Measurements from ENCODE around the gene BMP6.
A peak's percentile ranks its signal among the peaks of the same experiment; 100 is the strongest.

Gene BMP6

GRCh38 chr6:7909323-7910276 lies 183.7 kb downstream of the BMP6 start:
- DNase-seq, result no peak

GRCh38 chr6:7910298-7910653 lies 184.4 kb downstream of the BMP6 start:
- no peak for DNase-seq

- peak; percentile 52 for DNase-seq
Observed at GRCh38 chr6:7910654-7911344, 184.9 kb downstream of the BMP6 start, which contains the start of gene TXNDC5. Gene TXNDC5, minus strand, starts transcription at chr6:7910788. Its CDS starts 12 bp downstream, at chr6:7910776.

- DNase-seq, result no peak
Observed at GRCh38 chr6:7911345-7911725, 185.4 kb downstream of the BMP6 start.

- DNase-seq, result no peak
Observed at GRCh38 chr6:7912024-7912423, 186.1 kb downstream of the BMP6 start.

- DNase-seq, result no peak
Observed at GRCh38 chr6:7912736-7913517, 187.0 kb downstream of the BMP6 start.

GRCh38 chr6:7914311-7914710 lies 188.4 kb downstream of the BMP6 start:
- no peak for DNase-seq

GRCh38 chr6:7914991-7915789 lies 189.3 kb downstream of the BMP6 start:
- DNase-seq, result no peak

GRCh38 chr6:7916959-7917358 lies 191.1 kb downstream of the BMP6 start:
- no peak for DNase-seq

GRCh38 chr6:7917729-7918128 lies 191.8 kb downstream of the BMP6 start:
- DNase-seq, result no peak

GRCh38 chr6:7918403-7918802 lies 192.5 kb downstream of the BMP6 start:
- DNase-seq, result no peak

- DNase-seq, result no peak
Observed at GRCh38 chr6:7919871-7920270, 194.0 kb downstream of the BMP6 start.

- DNase-seq, result no peak
Observed at GRCh38 chr6:7920425-7920824, 194.5 kb downstream of the BMP6 start.

- no peak for DNase-seq
Observed at GRCh38 chr6:7921046-7921445, 195.1 kb downstream of the BMP6 start.

- DNase-seq, result no peak
Observed at GRCh38 chr6:7921632-7922092, 195.8 kb downstream of the BMP6 start.

GRCh38 chr6:7922596-7922995 lies 196.7 kb downstream of the BMP6 start:
- DNase-seq, result no peak

GRCh38 chr6:7924867-7925266 lies 199.0 kb downstream of the BMP6 start:
- DNase-seq, result no peak
